NOMO-1 treated with dmso at 0.1 percent for 144 hours (cell line): ENCODE data around the gene TTC28.

Experiments
- DNase-seq: peaks from one replicate; lab custom pipeline; 2025; ENCODE audit not compliant: unreplicated experiment; lab: John Stamatoyannopoulos, UW

Gene TTC28

DNA sequence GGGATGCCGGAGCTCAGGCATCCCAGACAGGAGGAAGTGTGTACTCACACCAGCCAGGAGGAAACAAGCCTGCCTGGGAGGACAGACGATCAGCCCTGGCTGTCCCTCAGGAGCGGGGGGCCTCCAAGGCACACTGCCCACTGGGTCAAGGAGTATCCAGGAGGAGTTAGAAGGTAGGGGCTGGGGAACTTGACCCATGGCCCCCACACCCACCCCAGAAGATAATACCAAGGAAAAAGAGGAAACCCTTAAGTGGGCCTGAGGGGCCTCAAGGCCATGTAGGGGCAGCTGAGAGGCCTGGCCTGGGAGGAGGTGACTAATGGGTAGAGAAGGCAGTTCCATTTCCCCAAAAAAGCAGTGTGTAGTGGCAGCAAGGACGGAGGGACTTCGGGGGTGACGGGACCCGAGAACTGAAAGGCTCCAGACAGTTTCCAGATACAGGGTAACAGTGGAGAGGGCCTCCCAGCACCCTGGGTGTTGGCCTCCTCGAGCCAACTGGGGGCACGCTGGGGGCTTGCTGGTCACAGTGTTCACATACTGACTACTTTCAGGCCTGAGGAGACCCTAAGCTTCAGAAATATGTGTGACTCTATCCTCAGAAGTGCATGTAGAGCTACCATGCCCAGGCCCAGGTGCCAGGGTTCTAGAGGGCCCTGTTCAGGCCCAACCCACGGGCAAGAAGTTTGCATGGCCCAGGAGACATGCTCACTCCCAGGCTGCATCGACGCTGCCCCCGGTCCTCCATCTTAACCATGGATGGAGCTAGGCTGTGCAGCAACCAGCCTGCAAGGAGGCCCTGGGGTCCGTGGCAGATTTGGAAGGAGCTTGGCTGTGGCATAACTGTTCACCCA, 684.9 kb downstream of the TTC28 start:
- DNase-seq = peak; percentile 40

DNA sequence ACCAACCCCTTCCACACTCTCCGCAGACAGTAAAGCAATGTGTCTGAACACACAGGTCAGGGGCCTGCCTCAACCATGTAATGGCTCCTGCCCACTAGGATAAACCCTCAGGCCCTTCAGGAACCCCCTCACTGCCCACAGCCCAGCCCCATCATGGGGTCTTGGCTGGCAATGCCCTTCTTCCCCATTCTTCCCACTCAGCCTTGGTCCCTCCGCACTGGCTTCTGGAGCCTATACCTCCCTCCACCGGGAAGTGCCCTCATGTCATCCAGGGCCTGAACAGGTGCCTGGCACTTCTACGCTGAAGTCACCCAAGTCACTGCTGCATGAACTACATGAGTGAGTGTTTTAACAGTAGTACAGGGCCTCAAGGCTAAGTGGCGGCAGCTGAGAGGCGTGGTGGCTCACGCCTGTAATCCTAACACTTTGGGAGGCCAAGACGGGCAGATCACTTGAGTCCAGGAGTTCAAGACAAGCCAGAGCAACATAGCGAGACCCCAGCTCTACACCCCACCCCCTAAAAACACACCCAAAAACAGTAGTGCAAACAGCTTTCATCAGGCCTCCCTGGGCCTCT, 685.8 kb downstream of the TTC28 start:
- no peak for DNase-seq

DNA sequence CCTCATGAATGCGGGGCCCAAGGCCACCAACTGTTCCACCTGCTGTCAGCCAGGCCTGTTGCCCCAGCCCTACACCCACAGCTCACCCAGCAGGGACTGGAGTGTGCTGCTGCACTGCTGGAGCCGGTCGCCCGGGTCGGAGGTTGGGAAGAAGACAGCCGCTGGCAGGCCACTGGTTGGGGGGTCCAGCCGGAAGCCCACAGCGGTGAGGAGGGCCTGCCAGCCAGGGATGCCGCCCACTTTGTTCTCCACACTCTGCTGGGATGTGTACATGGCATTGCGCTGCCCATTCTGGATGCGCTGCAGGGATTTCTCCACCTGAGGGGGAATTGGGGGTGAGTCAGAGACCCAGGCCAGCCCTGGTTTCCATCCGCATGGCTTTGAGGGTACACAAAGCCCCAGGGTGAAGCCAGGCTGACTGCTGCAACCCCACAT, 686.4 kb downstream of the TTC28 start:
- DNase-seq = no peak

DNA sequence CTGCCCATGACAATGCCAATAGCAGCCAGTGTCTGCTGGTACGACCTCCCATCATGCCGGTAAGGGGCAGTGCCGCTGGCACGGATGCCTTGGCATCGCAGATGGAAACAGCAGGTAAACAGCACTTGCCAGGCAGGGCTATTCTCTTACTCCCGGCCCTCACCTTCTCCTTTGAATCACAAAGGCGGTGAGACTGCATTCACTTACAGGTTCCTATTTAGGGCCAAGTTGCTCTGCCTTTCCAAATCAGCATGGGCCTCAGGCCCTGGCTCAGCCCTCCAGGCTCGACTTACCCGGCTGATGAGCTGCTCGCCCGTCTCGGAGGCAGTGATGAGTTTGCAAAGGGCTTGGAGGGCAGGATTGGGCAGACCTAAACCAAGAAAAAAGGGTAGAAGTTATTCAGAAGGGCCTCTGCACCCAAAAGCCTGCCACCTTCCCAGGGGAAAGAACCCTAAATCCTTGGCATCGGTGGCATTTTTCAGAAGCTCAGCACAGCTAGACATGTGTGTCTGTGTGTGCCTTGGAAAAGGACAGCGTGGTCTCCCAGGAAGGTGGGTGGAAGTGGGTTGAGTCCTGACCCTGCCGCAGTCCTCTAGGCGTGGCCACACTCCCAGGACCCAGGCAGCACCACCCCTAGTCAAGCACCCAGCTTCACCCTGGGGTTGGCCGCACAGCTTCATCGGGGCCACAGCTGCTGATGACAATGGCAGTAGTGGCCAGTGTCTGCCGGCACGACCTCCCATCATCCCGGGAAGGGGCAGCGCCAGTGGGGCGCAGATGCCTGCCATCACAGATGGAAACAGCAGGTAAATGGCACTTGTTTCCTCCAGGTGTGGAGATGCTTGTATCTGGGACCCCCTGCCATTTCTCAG, 687.1 kb downstream of the TTC28 start:
- DNase-seq = no peak

DNA sequence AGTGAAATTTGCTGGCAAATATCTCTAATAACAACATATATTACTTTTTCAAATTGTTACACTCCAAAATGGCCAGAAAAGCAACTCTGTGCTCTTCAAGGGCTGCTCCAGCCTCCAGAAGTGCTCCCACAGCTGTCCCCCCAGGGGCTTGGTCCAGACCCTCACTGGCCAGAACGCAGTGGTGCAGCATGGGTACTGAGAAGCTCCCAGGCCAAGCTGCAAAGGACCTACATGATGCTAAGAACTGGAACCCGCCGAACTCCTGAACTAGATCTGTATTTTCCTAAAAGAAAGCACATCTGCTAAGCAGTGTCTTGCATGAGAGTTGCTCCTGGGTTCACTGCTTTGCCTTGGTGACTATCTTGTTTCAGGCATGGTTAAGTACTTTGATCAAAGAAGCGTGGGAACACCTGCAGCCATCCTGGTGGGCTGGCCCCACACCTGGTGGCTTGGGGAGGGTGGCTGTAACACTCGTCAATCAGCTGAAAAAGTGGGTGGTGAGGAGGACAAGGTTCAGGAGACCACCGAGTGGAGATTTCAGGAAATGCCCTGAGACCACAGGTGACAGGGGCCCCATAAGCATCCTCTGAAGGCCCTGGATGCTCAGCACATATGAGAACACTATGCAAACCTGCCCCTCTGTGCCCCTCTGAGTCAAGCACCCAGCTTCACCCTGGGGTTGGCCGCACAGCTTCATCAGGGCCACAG, 687.9 kb downstream of the TTC28 start:
- DNase-seq = no peak

DNA sequence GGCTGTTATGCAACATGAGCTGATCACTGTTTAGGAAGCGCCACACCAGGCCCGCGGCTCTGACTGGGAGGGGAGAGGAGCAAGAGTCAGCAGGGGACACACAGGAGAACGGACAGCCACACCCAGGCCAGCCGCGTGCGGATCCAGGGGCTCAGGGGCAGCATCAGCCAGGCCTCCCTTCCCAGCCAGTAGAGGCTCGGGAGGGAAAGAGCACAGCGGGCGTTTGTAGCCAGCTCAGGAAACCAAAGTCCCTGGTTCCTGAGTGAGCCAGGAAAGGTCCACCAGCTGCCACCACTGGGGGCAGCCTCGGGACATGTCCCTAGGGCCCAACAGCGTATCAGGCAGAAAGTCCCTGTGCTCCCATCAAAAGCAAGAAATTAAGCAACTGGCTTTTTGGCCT, 688.8 kb downstream of the TTC28 start:
- DNase-seq = no peak

DNA sequence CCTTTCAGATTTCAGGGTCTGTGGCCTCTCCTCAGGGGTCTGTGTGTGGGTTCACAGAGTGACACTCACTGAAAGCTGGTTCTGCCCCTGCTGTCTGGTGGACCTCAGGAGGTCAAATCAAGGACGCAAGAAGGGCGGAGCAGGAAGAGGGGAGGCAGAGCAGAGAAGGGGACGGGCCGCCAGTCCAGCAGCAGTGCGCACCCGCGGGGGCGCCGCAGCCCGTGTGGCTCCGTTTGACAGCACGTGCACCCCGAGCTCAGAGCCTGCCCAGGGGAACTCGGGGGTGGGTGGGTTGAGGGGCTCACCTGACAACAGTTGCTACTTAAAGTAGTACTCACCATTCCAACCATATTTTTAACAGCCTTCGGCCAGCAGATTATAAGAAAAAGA, 689.2 kb downstream of the TTC28 start:
- DNase-seq = no peak

DNA sequence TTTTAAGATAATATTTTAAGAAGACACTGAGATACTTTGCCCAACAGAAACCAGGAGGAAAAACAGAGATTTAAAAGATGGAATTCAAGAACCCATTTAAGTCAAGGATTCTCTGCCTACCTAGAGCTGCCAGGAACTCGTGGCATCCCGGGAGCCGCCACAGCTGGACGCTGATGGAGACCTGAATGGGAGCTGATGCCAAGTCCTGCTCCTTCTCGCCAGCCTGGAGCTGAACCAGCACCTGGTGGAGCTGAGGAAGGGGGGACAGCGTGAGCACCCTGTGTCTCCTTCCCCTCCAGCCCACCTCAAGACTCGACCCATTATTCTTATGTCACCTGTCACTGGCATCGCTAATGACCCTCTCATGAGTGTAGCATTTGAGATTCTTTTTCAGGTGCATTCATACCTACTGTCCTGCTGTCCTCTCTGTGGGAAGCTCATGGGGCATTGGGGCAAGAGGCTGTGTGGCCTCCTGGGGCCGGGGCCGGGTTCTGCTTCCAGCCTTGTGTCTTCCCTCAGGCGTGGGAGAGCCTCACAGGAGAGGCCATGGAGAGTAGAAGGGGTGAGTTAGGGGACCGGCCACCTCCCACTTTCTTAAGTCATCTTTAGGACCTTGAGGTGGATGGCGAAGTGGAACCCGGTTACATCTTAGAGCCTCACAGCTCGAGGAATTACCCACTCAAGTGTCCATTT, 689.7 kb downstream of the TTC28 start:
- no peak for DNase-seq

DNA sequence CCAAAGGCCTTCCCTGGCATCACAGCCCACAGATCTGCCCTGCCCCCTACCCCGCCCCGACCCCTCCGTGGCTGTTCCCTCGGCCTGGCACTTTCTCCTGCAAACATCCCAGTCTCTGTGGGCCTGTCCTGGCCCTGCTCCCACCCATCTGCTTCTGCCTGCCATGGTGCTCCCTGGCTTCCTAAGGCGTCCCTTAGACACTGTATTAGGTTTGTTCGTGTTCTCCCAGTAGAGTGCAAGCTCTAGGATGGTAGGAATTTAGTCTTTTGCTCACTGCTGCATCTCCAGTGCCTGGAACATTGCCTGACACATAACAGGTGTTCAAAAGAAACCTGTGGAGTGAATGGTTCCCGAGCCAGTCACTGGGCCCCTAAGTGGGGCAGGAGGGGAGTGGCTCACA, 690.9 kb downstream of the TTC28 start:
- DNase-seq = no peak

DNA sequence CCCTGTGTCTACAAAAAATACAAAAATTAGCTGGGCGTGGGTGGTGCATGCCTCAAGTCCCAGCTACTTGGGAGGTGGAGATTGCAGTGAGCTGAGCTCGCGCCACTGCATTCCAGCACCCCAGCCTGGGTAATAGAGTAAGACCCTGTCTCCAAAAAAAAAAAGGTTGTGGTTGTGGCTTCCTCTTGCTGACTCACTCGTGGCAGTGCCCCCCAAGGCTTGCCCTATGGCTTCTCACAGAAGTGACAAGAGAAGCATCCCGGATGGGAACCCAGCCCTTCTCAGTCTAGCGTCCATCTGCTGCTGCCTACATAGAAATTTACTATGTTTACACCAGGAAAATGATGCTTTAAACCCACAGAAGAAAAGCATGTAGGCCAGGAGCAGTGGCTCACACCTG, 692.1 kb downstream of the TTC28 start:
- DNase-seq = no peak

DNA sequence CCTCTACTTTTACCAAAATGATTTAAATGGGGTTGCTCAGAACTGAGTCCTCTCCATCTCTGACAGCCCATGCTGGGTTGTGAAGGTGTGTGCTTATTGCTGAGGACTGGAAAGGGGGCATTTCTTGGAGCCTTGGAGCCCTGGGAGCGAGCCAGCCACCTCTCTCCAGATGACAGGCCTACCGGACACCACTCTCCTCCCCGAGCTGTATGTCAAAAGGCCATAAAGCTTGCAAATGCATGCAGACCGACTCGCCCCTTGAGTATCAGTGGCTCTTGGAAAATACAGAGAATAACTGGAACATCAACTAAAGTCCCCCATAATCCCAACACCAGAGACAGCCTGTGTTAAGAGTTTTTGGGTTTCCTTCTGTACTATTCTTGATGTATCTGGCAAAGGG, 692.7 kb downstream of the TTC28 start:
- DNase-seq = no peak

DNA sequence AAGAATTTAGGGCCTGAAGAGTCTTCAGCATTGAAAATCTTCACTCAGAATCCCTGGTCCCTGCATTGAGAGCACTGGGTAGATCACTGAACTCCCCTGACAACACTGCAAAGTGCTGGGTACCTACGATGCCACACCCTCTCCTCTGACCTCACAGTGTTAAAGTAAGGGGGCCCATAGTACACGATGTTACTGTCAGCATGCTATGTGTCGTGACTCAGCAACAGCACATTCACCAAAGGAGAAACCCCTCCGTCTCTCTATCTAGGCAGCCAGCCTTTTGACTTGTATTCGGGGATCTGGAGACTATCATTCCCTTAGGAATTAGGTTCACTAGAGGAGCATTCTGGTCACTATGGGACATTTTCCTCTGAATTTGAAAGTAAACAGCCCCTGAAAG, 693.2 kb downstream of the TTC28 start:
- DNase-seq = no peak

DNA sequence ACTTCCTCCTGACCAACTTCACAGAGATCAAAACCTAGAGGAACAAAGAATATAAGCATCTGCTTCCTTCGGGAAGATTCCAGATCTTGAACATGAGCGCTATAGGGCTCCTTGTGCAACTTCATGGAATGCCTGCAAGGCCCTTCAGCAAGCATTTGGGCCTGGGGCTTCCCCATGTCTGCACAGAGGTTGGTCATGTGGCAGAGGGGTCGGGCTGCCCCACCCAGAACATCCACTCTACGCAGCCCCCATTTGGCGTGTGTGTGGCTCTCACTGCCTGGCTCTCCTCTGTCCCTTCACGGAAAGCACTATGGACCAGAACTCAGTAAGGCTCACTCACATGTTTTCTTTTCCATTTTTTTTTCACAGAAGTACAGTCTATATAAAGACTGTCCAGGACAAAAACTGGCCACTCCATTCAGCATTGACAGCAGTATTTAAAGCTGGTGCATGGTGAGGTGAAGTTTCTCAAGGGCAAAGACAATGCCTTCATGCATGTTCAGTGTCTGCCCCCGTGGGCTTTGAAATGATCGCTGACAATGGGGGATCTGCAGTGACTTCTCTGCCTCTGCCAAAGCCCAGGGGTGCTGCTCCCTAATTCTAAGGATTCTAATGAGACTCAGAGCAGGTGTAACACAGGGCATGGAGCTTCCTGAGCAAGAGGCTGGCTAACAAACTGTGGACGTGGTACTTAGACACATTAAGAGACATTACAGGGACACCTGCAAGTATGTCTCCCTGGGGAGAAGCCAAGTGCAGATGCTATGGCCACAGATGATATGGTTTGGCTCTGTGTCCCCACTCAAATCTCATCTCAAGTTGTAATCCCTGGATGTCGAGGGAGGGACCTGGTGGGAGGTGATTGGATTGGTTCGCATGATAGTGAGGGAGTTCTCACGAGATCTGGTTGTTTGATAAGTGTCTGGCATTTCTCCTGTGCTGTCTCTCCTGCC, 694.0 kb downstream of the TTC28 start:
- DNase-seq = no peak

DNA sequence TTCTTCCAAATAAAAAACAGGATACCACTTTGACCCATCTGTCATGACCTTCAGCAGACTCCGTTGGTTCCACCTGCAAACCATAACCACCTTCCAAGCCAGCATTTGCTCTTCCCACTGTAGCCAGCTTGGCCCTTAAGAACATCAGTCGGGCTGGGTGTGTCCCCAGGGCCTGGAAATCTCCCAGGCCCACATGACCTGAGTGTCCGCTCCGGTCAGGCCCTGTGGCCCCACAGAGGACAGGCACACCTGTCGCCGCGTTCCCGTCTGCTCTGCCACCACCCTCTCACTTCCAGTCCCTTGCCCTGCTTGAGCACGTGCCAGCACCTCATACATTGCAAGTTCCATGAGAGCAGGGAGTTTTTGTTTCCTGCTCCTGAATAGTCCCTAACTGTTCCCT, 694.9 kb downstream of the TTC28 start:
- DNase-seq = no peak

DNA sequence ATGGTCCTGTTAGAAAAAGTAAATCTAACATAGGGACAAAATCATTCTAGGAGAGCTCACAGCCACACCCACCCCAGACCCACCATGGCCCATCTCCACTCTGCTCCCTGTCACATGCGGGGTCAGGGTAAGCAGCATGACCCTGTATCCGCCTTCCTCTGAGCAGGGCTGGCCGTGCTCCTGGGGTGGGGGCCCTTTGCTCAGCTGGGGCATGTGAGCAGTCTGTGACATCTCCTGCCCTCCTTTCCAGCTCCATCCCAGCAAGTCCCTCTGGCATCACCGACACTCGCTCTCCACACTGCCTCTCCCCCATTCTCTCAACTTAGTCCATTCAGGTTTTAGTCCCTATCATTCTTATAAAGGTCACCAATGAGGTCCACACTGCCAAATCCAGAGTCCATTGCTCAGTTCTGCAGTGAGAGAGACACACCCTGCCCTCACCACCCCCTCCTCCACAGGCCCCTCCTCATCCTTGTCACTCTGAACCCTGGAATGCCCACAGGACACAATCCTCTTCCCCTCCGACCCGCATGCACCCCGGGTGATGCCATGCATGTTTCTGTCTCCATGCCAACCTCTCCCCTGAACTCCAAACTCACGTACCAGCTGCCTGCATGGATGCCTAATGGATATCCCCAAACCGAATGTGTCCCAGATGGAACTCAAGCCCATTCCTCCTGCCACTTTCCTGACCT, 695.5 kb downstream of the TTC28 start:
- no peak for DNase-seq

DNA sequence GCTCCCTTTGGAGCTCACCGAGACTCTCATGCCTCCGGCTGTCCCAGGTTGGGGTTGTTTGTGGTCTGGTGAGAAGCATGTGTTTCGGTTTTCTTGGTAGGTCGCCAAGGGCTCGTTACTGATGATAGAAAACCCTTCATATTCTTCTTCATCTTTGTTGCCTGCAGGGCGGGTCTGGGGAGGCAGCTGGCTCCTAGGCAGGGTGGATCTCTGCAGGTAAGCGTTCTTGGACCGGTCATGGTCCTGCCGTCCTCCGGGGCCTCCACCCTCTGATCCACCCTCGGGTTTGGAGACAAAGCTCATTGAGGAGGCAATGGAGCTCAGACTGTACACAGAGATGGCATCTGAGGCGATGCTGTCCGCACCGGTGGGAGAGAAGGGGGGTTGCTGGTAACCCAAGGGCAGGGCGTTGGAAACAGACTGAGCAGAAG, 696.3 kb downstream of the TTC28 start:
- no peak for DNase-seq

DNA sequence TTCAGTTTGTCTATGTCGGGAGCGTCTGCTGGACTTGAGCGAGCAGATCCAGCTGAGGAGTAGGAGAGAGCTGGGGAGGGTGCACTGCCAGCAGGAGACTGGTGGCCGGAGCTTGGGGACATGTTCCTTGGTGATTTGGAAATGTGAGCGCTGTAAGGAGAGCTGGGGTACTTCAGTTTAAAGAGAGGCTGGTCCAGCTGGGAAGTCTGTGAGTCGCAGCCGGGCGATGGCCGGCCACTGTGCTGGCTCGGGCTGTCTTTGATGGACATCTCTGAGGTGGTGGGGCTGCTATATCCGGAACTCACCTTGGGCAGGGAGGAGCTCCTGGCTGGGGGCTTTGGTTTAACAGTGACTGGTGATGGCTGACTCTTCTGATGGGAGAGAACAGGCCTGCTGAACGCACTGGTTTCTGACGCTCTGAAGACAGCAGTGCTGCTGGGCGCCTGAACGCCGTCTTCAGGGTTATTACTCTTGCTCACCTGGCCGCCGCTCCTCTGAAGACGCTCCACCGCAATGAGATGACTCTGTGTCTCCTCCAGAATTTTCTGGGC, 696.9 kb downstream of the TTC28 start:
- no peak for DNase-seq

DNA sequence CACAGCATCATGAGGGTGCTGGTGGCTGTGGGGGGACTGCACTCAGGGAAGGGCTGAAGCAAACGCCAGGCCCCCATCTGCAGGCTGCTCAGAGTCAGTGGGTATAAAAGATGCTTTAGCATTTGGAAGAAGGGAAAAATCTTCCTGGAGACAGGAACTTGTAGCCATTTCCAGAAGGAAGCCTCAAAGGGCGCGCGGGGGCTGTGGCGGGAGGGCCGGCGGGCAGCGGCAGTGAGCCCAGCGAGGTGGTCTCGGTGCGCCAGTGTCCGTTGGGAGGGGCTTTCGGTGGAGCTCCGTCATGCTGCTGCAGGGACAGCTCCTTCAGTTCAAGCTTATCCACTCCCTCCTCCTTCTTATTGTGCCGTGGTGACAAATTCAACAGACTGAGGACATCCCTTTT, 697.5 kb downstream of the TTC28 start:
- DNase-seq = no peak
